Fibroblast of lung (primary cell): Measurements from ENCODE around the gene CDKN2B.

Experiments used
- CTCF ChIP-seq, 2 donors: IDR thresholded peaks in 1 of 2; conservative IDR thresholded peaks in 1 of 2; 1 replicate in 1 of 2; 2 replicates in 1 of 2; pipeline ENCODE4 v1.5.1; 2011 to 2012; ENCODE audit warnings: low read length in 2 of 2, control low read depth in 1 of 2, inconsistent platforms in 1 of 2, low read depth in 1 of 2, mild to moderate bottlenecking in 1 of 2
- EZH2 ChIP-seq: IDR thresholded peaks from 2 replicates; pipeline ENCODE4 v1.5.1; 2012; ENCODE audit warnings: low read length, control low read depth, mild to moderate bottlenecking; ENCODE audit errors: missing control alignments

- TF ChIP-seq CTCF (conservative IDR thresholded peaks at IDR 0.05 in 1 of 2, IDR thresholded peaks at IDR 0.05 in 1 of 2; ENCODE audit: low read depth in 1 of 2, low read length in 2 of 2) = no peak
- TF ChIP-seq EZH2 = no peak
Measured at GRCh38 chr9:21961569-21961968, 47.5 kb downstream of the CDKN2B start.
